ENCODE results near the gene KXD1. TPM values are rescaled to one million over a fixed set of nuclear protein-coding genes. Genes with fewer than 3 reads are reported as not detected.
"Not testable (repeated sequence)": the region's sequence is repeated elsewhere in the genome, so short reads cannot be mapped to it uniquely, and the experiment has no call there.

Gene KXD1
- polyA plus RNA-seq, 1 of the 3 experiments (the other 2 are of a cell fraction): 151 TPM

- TF ChIP-seq YY1 (IDR thresholded peaks at IDR 0.05; ENCODE audit: low read depth) (no peak; the same call in 1 of the 2 replicates), RCOR1 (IDR thresholded peaks at IDR 0.05; ENCODE audit: low read length) (no peak), PBX3 (IDR thresholded peaks at IDR 0.05) (peak; percentile 95), ELF1 (IDR thresholded peaks at IDR 0.05) (peak; percentile 85), CHD2 (IDR thresholded peaks at IDR 0.05; ENCODE audit: low read length, partially characterized antibody) (no peak), GABPA (IDR thresholded peaks at IDR 0.05; ENCODE audit: low read depth) (no peak), NFIC (IDR thresholded peaks at IDR 0.05; ENCODE audit: borderline replicate concordance) (no peak), IRF3 (IDR thresholded peaks at IDR 0.05; ENCODE audit: low read depth, low read length) (no peak), TAF1 (IDR thresholded peaks at IDR 0.05; ENCODE audit: borderline replicate concordance, low read depth, low read length) (peak; percentile 57; the same call in 1 of the 2 replicates), FOXJ3 (CRISPR knock-in tag; IDR thresholded peaks at IDR 0.05) (no peak), EP300 (IDR thresholded peaks at IDR 0.05; ENCODE audit: borderline replicate concordance in 1 of 2, low read depth in 1 of 2, low read length in 1 of 2) (no peak)
These were observed 35.4 kb upstream of the KXD1 start (continued) for GRCh38 chr19:18522124-18522861.

- peak overlapping the region in 1 of 2 experiments; percentile 23; a peak in 2 of 4 replicates for H3K4me3 ChIP-seq (ENCODE audit: low read depth in 2 of 2, low read length in 1 of 2)
- H3K9ac ChIP-seq: peak overlapping the region; percentile 34; the same call in 1 of the 2 replicates
- H3K27ac ChIP-seq (ENCODE audit: low read depth in 2 of 2, low read length in 1 of 2): peak overlapping the region; percentile 14 to 48; a peak in 2 of 4 replicates
- peak overlapping the region; percentile 29; the same call in 1 of the 2 replicates for H3K4me2 ChIP-seq
- H3K36me3 ChIP-seq (replicated peaks in 1 of 2; ENCODE audit: control insufficient read depth in 1 of 2, insufficient read depth in 2 of 2, low read length in 1 of 2); H3K9me3 ChIP-seq; H3K9me2 ChIP-seq; H3K27me3 ChIP-seq (ENCODE audit: insufficient read depth); POLR2A ChIA-PET; DNase-seq: not testable (repeated sequence)
- H4K20me1 ChIP-seq (ENCODE audit: insufficient read depth): peaks cover 20% of the 10 kb centered on the region
- 0 out of 2 replicates have a peak, but pooled peaks have one; percentile 63 for TF ChIP-seq YY1 (IDR thresholded peaks at IDR 0.05; ENCODE audit: low read depth)
- H3K79me2 ChIP-seq (ENCODE audit: insufficient read depth): peaks cover 37% of the 10 kb centered on the region
- H3F3A ChIP-seq (replicated peaks; ENCODE audit: insufficient read depth): peaks cover 17% of the 10 kb centered on the region
- peaks cover 4 to 11% of the 10 kb centered on the region in 2 experiments; a peak in 1 of 4 replicates for H3K4me1 ChIP-seq (ENCODE audit: control insufficient read depth in 1 of 2, insufficient read depth in 2 of 2, low read depth in 1 of 2, low read length in 1 of 2)
- CTCF ChIA-PET: interaction anchor here (0.6 to 5.7 kb wide), 8 partner anchors 15 to 73 kb away, joined by 3 to 58 read pairs (median 24); partner anchors contain the start of genes REX1BD and UBA52
- peak overlapping the region; percentile 52; the same call in 1 of the 2 replicates for H2AFZ ChIP-seq (ENCODE audit: low read depth)
- WGBS (ENCODE audit: low lambda C conversion rate): 80% methylated on average over 19 of the region's 19 CpGs
These were observed 34.7 kb upstream of the KXD1 start for GRCh38 chr19:18522862-18523440.

Data from SK-N-SH (cell line).